HepG2 (cell line): ENCODE results near the gene MCAT. TPM values are rescaled to one million over a fixed set of nuclear protein-coding genes. Genes with fewer than 3 reads are reported as not detected.

ENCODE experiments used
- ATAD3A ChIP-seq: sonication (generic); formaldehyde crosslinking; IDR thresholded peaks from 2 replicates; pipeline ENCODE4 v1.4.0; 2020; ENCODE audit warnings: missing genetic modification reagents
- CBX5 ChIP-seq: sonication (generic); formaldehyde crosslinking; IDR thresholded peaks from 2 replicates; pipeline ENCODE4 v1.4.0; 2020; ENCODE audit warnings: missing genetic modification reagents, borderline replicate concordance
- CREB1 ChIP-seq, 2 experiments: fragments of 450-650 bp in 1 of 2; IDR thresholded peaks; 2 replicates each; pipeline ENCODE4 v1.6.1; 2016 to 2017; ENCODE audit warnings: control low read depth in 1 of 2, mild to moderate bottlenecking in 1 of 2, missing compliant biosample characterization in 1 of 2, missing genetic modification characterization in 1 of 2
- ERF ChIP-seq: IDR thresholded peaks from 2 replicates; pipeline ENCODE4 v1.6.1; 2018; ENCODE audit warnings: missing biosample characterization, missing genetic modification reagents
- FOXK2 ChIP-seq: fragments of 450-650 bp; IDR thresholded peaks from 2 replicates; pipeline ENCODE4 v1.6.1; 2016
- GABPA ChIP-seq, 2 experiments: IDR thresholded peaks; 2 replicates each; pipeline ENCODE4 v1.6.1; 2011 to 2016; ENCODE audit warnings: low read depth in 2 of 2, low read length in 1 of 2, missing biosample characterization in 1 of 2, missing genetic modification characterization in 1 of 2
- HDAC2 ChIP-seq: sonication (generic); formaldehyde crosslinking; IDR thresholded peaks from 2 replicates; pipeline ENCODE4 v1.4.0; 2020; ENCODE audit warnings: missing genetic modification reagents
- HMGA1 ChIP-seq: sonication (generic); formaldehyde crosslinking; conservative IDR thresholded peaks from 2 replicates; pipeline ENCODE4 v1.4.0; 2020; ENCODE audit warnings: missing genetic modification reagents
- IKZF5 ChIP-seq: IDR thresholded peaks from 2 replicates; pipeline ENCODE4 v1.6.1; 2018; ENCODE audit warnings: missing genetic modification reagents, mild to moderate bottlenecking, missing compliant biosample characterization
- MLLT10 ChIP-seq: sonication (generic); formaldehyde crosslinking; IDR thresholded peaks from 2 replicates; pipeline ENCODE4 v1.4.0; 2020; ENCODE audit warnings: missing genetic modification reagents
- POLR2AphosphoS2 ChIP-seq: IDR thresholded peaks from 2 replicates; pipeline ENCODE4 v1.6.1; 2011; ENCODE audit warnings: low read depth, low read length, improper control_type of control experiment
- RAD51 ChIP-seq: fragments of 450-650 bp; IDR thresholded peaks from 2 replicates; pipeline ENCODE4 v1.6.1; 2016; ENCODE audit warnings: borderline replicate concordance
- RBM39 ChIP-seq: fragments of 200-400 bp; formaldehyde crosslinking; IDR thresholded peaks from one replicate; pipeline ENCODE4 v1.6.1; 2018; ENCODE audit warnings: antibody characterized with exemption, mild to moderate bottlenecking, low read depth, low read length; ENCODE audit not compliant: poor library complexity, severe bottlenecking
- SMAD3 ChIP-seq: sonication (generic); formaldehyde crosslinking; IDR thresholded peaks from 2 replicates; pipeline ENCODE4 v1.4.0; 2020; ENCODE audit warnings: missing genetic modification reagents
- SNAPC4 ChIP-seq: sonication (generic); formaldehyde crosslinking; IDR thresholded peaks from 2 replicates; pipeline ENCODE4 v1.4.0; 2020; ENCODE audit warnings: mild to moderate bottlenecking, missing genetic modification reagents
- TIGD3 ChIP-seq: sonication (generic); formaldehyde crosslinking; IDR thresholded peaks from 2 replicates; pipeline ENCODE4 v1.5.1; 2020; ENCODE audit warnings: mild to moderate bottlenecking, missing genetic modification reagents, borderline replicate concordance
- UBTF ChIP-seq: sonication (generic); formaldehyde crosslinking; IDR thresholded peaks from 2 replicates; pipeline ENCODE4 v1.4.0; 2020; ENCODE audit warnings: mild to moderate bottlenecking, missing genetic modification reagents
- ZNF746 ChIP-seq: sonication (generic); formaldehyde crosslinking; IDR thresholded peaks from 2 replicates; pipeline ENCODE4 v1.8.0; 2022; ENCODE audit warnings: mild to moderate bottlenecking, missing genetic modification reagents
- ZNF790 ChIP-seq: sonication (generic); formaldehyde crosslinking; IDR thresholded peaks from 2 replicates; pipeline ENCODE4 v1.8.0; 2022; ENCODE audit warnings: missing genetic modification reagents, mild to moderate bottlenecking, borderline replicate concordance
- polyA plus RNA-seq, 8 experiments: library from polyadenylated mRNA; depleted of rRNA in 3 of 8; stranded (reverse) in 7 of 8; unstranded in 1 of 8; fragments of >200 nt; fragmentation: Illumina TruSeq in 4 of 8; extraction: Trizol in 4 of 8; gene quantifications; 2 replicates each; pipeline versions ENCODE4 v1.2.1 to v1.2.3, GENCODE V29; 2011 to 2016; ENCODE audit warnings: low read depth in 4 of 8, missing spikeins in 1 of 8, mixed read lengths in 1 of 8; ENCODE audit not compliant: insufficient read depth in 1 of 8
- total RNA-seq, 5 experiments: library from RNA; depleted of rRNA; stranded (reverse); fragments of >200 nt; fragmentation: Illumina TruSeq; extraction: Trizol; gene quantifications; 2 replicates each; pipeline ENCODE4 v1.2.3, GENCODE V29; 2016; ENCODE audit warnings: low read depth in 1 of 5

The MCAT gene
- total and polyA plus RNA-seq, 2 of the 13 experiments (the other 11 are each of a cell fraction or from before 2014, with no cell fraction given), result 9.3 to 16.7 TPM

GRCh38 chr22:43142880-43143562 lies at the start of gene MCAT (continued):
- TF ChIP-seq SNAPC4 (CRISPR knock-in tag) (0 out of 2 replicates have a peak, but pooled peaks have one; percentile 56), IKZF5 (CRISPR knock-in tag) (peak; percentile 85), HMGA1 (CRISPR knock-in tag) (no peak), RBM39 (no peak), SMAD3 (CRISPR knock-in tag) (peak; percentile 86; the same call in 1 of the 2 replicates), ERF (CRISPR knock-in tag) (peak; percentile 64; the same call in 1 of the 2 replicates), CREB1 (IDR thresholded peaks at IDR 0.05) (peak; percentile 71), CREB1 (CRISPR knock-in tag; IDR thresholded peaks at IDR 0.05) (no peak), UBTF (peak; percentile 91), TIGD3 (no peak), ATAD3A (no peak), FOXK2 (no peak), GABPA (IDR thresholded peaks at IDR 0.05; ENCODE audit: low read depth, low read length) (peak; percentile 89), GABPA (CRISPR knock-in tag; IDR thresholded peaks at IDR 0.05; ENCODE audit: low read depth) (peak; percentile 91), MLLT10 (no peak), ZNF746 (peak; percentile 55), POLR2AphosphoS2 (no peak), HDAC2 (CRISPR knock-in tag) (peak; percentile 67; the same call in 1 of the 2 replicates), RAD51 (no peak), ZNF790 (CRISPR knock-in tag) (peak; percentile 73; the same call in 1 of the 2 replicates), CBX5 (CRISPR knock-in tag) (peak; percentile 89)
